HG02840 (cell line): ENCODE measurements around the gene KIF26B.

Source experiments
- ATAC-seq: cut with Tn5 transposase; IDR thresholded peaks from one replicate; pipeline ENCODE4 v1.9.1; 2021; ENCODE audit warnings: mild to moderate bottlenecking, moderate library complexity, moderate number of reproducible peaks; ENCODE audit not compliant: unreplicated experiment, low FRiP score

Gene KIF26B

DNA sequence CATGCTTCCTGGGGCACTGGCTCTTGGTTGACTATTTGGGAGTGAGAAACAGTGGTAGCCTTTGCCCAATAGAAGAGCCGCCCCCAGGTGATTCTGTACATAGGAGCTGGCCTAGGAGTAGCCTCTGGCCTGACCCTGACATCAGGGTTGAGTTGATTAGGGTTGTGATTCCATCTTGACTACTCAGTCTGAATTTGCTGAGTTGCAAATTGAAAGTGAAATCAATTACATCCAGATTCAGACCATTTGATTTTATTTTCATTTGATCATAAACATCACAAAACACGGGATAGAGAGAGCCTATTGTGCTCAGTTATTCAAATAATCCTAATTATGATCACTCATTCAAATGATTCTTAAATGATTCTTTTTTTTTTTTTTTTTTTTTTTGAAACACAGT is 253.2 kb downstream of the KIF26B start:
- no peak for ATAC-seq

DNA sequence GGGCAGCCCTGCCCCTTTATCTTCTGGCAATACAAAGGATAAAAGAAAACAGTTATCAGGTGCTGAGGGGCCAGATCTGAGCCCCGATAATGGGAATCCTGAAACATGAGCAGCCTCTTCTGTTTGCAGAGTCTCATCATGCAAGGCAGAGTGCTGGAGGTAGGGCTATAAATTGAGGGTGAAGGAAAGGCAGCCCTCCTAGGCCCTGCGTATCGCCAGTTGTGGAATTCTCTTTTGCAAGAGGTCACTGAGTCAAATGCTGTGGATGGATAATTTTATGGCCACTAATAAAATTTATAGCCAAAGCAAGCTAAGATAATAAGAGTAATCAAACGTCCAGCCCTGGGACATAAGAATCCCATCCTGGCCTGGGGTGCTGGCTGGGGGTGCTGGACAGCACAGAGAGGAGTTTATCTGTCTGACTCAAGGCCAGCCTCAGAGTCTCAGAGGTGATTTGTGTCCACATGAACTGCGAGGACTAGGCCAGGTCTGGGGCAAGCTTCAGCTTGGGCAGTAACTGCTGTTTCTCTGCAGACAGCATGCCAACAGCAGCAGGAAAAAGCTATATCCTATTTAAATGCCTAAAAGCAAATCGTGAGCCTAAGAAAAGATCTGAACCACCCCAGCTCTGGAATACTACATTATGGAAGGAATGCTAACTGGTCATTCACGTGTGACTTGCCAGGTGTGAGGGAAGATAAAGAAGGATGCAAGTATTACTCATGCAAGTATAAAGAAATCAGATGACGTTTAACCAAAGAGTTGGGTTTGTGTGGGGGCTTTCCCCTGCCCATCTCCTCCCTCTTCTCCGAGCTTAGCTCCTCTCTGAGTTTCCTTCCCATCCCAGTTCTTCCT is 254.8 kb downstream of the KIF26B start:
- no peak for ATAC-seq

DNA sequence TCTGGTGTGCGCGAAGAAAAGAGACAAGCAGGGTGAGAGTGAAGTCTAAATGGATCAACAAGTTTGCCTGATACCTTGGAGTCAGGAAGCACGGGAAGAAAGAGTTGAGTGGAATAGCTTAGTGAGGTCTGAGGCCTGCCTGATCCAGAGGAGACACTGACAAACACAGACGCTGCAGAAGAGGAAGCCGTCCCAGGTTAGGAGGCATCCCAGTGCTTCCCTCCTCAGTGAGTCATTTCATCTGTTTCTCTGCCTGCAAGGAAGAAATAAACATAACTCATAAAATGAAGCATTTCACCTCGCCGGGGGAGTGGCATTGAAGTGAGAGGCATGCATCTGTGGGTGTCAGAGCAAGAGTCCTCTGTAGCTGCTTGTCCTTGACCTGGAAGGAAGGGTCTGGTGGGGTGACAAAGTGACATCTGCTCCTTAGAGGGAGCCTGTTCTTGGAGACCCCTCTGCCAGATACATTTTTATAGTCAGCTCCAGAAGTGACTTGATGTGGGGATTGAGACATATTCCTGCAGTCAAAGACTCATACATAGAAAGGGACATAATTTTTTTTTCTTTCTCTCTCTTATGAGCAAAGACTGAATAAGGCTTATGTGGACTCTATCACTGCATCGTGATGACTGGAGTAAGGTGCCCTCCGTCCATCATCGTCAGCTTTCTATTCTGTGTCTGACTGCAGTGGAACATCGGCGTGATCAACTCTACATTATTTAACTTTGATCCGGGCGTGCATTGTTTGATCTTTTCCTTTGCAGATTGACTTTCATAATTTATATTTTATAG is 256.7 kb downstream of the KIF26B start:
- ATAC-seq: no peak

DNA sequence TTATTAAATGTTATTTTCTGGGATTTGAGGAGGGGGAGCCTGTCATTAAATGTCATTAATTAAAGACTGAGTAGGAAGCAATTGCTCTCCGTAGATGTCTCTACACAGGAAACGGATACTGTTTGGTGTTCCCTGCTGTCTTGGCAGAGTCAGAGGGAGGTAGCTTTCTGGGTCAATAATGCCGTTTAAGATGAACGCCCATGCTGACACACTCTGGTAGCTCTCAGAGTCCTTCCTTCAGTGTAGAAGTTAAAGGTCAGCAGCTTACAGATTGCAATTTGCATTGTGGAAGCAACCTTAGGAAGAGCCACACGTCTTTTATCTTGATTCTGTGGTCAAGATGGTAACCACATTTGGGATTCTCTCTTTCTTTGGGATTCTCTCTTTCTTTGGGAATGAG is 257.5 kb downstream of the KIF26B start:
- ATAC-seq: no peak

DNA sequence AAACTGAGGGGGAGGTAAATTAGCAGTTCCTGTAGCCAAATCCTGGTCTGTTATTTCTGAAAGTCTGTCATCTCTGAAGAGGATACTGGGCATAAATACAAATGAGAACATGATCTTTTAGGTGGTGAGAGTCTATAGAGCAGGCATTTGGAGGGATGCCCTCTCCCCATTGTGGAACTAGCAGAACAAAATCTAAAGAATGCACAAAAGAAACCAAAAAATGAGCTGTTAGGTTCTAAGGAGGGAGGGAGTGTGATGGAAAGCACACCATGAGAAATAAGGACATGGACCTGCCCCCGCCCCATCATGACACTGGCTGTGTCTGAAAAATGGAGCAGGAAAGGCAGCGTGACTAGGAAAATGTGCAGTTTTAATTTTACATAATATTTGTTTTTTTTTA is 262.0 kb downstream of the KIF26B start:
- ATAC-seq: no peak

DNA sequence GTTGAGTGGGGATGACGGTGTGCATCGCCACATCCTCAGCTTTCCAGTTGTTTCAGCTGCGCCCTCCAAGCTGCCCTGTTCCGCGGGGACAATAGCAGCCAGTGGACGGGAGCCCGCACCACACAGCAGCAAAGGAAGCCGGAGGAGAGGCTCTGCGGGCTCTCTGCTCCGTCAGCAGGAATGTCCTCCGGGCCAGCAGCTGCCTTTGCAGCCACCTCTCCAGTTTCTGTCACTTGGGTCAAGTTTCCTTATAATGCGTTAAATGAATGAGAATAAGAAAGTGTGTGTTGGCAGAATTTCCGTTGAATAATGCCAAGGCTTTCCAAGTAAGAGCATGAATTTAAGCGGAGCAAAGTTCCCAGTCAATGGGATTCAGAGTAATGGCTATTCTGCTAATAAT is 263.3 kb downstream of the KIF26B start:
- no peak for ATAC-seq

DNA sequence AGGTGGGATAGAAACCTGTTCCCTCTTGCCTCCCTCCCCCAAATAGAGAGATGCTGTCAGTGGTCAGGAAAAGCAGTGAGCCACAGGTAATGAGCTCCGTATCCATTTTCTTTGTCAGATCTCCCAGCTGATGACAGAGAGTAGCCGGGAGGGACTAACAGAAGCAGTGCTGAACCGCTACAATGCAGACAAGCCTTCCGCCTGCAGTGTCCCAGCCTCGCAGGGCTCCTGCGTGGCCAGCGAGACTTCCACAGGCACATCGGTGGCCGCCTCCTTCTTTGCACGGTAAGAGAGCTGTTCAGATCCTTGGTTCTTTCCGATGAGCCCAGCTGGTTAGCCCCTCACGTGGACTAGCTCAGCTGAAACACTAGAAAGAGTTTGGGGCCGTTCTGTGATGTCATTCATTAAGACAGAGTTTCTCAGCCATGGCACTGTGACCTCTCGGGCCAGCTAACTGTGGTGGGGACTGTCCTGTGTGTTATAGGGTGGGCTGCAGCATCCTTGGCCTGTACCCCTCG is 264.7 kb downstream of the KIF26B start:
- ATAC-seq: no peak

DNA sequence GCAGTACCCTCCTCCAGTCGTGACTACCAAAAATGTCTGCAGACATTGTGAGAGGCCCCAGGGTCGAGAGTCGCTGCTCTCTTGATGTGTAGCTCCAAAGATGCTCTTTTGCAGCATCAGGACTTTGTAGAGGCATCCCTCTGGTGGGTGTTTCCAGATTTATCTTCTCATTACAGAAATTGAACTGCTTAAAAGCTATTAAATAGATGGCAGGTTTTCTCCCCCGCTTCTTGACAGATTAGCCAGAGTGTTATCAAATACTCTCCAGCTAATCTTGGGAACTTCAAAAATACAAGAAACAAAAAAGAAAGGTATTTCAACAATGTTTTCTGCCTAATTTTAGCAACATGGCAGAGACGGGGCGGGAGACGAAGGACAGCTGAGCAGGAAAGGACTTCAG is 265.2 kb downstream of the KIF26B start:
- no peak for ATAC-seq

DNA sequence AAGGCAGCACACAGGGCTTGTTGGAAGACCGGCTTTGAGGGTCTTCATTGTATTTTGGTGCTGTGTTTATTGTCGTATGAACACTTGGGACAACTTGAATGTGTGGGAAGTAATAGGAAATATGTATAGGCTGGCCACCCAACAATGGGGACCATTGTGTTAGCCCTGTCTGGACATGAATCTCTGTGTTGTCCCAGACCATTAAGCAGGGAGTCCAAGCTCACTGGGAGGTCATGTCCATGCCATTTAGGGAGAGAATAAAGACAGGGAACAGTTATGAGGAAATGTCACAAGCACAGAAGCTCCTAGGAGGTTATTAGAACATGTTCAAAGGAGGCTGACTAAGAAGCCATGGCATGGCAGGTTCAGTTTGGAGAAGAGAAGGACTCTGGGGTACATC is 266.1 kb downstream of the KIF26B start:
- no peak for ATAC-seq

DNA sequence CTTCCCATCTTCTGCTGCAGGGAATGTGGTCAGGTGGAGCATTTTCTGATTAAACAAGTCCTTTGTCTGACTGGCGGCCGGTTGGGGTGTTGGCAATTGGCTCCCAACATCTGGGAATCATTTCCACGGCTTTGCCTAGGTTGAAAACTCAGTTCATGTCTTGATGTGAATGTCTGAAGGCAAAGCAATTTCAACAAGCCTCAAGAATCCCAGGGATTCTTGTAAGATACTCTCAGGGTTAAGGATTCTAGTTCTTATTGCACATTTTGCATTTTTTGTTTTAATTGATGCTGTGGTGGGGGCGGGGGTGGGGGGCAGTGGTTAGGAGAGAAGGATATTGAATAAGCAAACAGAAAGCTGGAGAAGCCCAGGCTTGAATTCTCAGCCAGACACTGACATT is 273.9 kb downstream of the KIF26B start:
- no peak for ATAC-seq

DNA sequence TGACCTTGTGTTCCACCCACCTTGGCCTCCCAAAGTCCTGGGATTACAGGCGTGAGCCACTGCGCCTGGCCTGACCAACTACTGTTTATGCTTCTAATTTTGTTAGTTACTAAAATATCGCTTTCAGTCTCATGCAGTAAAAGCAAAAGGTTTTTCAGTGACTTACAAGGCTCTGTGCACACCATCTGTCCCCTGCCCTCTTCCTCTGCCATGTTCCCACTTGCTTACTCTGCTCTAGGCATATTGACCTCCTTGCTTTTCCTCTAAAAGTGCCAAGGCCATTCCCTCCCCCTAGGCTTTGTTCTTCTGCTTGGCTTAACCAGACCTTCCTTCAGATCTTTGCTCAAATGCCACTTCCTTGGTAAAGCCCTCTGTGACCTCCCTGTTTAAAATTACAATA is 276.9 kb downstream of the KIF26B start:
- no peak for ATAC-seq

DNA sequence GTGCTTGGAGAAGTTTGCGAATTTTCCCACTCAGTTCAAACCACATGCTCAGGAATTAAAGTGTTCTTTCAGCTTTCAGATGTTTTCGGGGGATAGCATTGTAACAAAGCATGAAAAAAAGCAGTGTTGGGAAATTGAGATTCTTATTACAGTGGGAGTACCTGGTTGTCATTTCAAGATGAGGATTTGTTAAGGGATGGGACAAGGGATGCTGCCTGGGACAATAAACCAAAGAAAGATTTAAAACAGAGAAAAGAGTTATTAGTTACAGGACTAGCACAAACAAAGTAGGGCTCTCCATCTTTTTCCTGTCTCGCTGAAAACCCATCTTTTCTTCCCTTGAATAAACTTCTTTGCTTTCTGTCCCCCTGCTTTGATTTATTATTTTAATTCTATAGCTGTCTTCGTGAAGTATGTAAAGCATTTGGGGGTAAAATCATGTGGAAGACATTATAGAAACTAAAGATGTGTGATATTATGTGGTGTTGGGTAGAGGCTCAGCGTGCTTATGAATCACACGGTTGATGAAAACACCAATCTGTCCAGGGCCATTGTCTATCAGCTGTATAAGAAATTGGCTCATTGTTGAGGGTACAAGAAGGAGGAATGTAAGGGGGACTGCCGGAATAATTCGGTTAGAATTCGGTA is 277.6 kb downstream of the KIF26B start:
- no peak for ATAC-seq

DNA sequence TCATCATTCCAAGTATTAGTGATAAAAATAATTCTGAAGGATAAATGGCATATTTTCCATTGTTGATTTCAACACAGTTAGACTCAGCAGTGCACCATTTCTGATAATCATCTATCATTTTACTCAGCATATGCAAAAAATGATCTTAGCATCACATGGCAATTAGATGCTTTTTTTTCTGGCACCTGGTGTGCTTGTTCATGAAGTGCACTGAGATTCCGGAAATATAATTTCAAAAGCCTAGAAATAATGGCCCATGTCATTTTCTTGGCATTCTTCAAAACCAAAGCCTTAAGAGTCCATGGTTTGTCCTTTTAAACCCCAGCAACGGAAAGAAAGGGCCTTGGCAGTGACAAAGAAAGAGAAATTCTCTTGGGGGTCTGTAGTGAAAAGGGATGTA is 278.8 kb downstream of the KIF26B start:
- ATAC-seq: no peak

DNA sequence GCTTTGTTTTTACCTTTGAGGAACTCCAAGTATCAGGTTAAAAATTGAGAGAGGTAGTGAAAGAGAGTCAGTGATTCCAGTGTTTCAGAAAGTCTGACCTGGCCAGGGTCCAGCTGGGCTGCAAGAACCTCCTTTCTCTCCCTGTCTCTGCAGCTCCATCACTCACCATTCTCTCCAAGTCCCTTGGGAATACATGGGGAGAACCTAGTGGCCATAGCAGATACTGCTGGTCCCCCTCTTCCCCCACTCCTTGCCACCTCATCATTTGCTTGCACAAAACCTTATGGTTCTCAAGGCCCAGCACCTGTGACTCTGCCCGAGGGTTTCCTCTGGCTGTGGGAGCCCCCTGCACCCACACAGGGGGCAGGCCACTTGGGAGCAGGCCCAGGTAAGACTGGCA is 279.5 kb downstream of the KIF26B start:
- no peak for ATAC-seq

DNA sequence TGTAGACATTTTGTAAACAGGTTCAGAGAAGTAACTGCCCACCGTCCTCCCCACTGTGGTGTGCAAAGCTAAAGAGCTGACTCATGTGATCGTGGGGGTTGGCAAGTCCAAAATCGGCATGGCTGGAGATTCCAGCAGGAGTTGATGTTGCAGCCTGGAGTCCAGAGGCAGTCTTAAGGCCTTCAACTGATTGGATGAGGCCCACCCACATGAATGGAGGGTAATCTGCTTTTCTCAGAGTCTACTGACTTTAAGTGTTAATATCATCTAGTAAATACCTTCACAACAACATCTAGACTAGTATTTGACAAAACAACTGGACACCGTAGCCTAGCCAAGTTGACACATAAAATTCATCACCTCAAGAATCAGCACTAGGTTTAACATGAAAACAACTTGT is 281.6 kb downstream of the KIF26B start:
- ATAC-seq: no peak

DNA sequence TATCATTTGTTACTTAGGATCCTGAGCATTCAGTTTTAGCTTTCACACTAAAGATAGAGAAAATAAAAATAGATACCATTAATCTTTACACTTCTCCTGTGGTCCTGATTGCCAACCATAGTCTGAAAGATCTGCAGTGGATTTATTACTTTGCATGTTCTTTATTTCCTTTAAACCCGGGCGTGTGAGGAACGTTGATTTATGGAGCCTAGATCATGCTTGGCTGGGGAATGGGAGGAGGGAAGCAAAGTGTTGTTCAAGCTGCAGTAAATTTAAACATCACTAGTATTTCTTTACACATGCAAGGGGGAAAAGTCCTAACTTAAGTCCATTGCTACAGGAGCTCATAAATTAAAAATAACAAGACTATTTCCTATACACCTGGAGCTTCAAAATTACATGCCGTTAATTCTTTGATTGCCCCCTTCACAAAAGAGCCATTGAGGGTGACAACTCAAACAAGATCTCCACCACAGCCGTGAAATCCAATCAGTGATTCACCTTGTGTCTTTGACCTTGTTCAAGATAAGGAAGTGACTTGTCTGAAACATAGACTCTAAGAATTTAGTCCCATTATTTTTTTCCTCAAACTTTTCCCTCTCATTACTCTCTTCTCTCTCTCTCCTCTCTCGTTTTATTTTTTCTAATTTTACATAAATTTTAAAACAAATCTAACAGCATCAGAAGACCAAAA is 282.7 kb downstream of the KIF26B start:
- ATAC-seq: no peak

DNA sequence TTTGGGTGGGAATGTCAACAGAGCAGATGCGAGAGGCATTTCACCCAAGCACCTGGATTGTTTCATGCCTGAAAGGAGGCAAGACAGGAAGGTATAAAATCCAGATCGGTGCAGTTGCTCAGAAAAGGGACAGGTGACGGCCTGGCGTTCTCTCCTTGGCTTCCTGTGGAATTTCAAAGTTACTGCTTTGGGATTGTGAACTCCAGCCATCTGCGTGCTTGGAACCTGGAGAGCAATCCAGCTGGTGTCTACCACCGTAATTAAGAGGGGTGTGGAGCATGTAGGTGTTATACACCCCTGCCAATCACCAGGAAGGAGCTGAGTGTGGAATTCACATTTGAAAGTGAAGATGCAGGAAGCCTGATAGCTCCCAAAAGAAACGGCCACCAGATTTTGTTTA is 286.1 kb downstream of the KIF26B start:
- ATAC-seq: no peak

DNA sequence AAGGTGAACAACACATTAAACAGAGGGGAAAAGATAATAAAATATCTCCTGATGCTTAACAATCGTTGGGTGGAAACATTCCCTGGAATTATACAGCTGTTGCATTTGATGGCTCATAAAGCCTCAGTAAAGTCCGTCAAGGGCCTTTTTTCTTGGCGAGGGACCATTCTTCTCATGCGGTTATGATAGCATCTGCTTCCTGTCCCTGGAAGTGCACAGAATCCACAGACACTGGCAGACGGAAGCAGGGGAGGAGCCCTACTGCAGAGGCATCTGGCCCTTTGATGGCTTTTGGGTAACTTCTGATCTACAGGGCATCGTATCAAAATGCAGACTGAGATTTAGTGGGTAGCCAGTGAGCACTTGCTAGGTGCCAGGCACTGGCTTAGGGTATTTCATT is 286.9 kb downstream of the KIF26B start:
- ATAC-seq: no peak

DNA sequence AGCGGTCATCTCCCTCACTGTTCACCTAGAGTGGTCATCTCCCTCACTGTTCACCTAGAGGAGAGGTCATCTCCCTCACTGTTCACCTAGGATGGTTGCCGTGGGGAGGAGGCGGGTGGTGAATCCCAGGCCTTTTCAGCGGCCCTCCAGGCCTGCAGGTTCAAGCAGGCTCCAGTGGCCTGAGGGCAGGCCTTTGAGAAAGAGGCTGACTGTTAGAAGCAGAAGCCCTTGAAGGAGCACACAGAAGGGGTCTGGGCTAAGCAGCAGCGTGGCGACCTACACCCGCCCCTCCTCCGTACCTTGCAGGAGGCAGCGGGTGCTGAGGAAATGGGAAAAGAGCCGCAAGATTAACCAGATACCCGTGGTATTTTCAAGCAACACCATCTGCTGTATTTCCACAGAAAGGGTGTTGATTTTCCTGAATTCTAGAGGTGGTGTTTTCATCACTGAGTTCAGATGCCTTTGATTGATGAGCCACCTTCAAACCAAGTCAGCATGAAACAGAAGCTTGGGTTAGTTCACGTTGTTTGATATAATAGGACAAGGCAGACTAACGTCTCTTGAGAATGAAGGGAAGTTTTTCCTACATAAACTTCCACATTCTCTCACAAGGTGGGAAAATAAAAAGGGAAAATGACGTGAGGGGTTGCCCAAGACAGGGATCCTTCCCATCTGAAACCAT is 289.5 kb downstream of the KIF26B start:
- ATAC-seq: no peak

DNA sequence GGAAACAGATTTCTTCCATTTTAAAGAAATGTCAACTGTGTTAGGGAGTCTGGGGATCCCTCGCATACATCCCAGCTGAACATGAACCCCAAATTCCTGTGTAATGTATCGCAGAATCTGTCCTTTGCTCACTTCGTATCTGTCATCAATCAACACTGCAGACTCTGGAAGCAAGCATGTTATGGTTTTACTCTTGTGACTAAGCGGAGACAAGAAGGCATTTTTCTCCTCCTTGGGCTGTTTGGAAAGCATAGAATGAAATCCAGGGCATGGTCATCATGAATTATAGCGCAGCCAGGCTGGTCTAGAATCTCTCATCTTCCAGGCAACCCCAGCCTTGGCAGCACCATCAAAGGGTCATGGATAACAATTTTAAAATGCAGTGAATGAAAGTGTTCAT is 290.2 kb downstream of the KIF26B start:
- ATAC-seq: no peak
